ENCODE results near the gene TLN1.

- TF ChIP-seq CTCF (IDR thresholded peaks at IDR 0.05; ENCODE audit: low read length) (no peak), EZH2 (optimal IDR thresholded peaks at IDR 0.05; ENCODE audit: low read depth, low read length) (no peak), EZH2phosphoT487 (IDR thresholded peaks at IDR 0.05; ENCODE audit: low read length) (no peak)
Measured at GRCh38 chr9:35679766-35680330, 52.1 kb downstream of the TLN1 start.

Data from MM.1S (cell line).